ENCODE data around the gene GAPDH.

DNA sequence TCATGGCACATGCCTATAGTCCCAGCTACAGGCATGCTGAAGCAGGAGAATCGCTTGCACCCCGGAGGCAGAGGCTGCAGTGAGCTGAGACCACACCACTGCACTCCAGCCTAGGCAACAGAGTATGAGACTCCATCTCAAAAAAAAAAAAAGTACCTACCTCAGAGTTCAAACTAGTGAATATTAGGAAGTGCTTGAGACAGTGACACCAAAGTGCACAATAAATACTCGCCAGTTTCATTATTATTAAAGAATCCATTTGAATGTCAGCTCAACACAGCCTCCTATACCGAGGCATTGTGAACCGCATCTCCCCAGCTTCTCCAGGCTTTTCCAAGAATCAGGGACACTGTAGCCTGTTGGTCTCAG lies 5.0 kb downstream of the GAPDH start:
- TF ChIP-seq, protein P1, sequence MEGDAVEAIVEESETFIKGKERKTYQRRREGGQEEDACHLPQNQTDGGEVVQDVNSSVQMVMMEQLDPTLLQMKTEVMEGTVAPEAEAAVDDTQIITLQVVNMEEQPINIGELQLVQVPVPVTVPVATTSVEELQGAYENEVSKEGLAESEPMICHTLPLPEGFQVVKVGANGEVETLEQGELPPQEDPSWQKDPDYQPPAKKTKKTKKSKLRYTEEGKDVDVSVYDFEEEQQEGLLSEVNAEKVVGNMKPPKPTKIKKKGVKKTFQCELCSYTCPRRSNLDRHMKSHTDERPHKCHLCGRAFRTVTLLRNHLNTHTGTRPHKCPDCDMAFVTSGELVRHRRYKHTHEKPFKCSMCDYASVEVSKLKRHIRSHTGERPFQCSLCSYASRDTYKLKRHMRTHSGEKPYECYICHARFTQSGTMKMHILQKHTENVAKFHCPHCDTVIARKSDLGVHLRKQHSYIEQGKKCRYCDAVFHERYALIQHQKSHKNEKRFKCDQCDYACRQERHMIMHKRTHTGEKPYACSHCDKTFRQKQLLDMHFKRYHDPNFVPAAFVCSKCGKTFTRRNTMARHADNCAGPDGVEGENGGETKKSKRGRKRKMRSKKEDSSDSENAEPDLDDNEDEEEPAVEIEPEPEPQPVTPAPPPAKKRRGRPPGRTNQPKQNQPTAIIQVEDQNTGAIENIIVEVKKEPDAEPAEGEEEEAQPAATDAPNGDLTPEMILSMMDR (IDR thresholded peaks at IDR 0.05): no peak
- TF ChIP-seq EZH2phosphoT487 (IDR thresholded peaks at IDR 0.05): no peak
